B cell (primary cell): ENCODE measurements around the gene SYTL4. TPM values are rescaled to one million over a fixed set of nuclear protein-coding genes. Genes with fewer than 3 reads are reported as not detected.
A peak's percentile ranks its signal among the peaks of the same experiment; 100 is the strongest.

Experiments used
- ATAC-seq: fragments of 200-7000 bp; cut with Tn5 transposase; one replicate; pipeline ENCODE4 v1.10.0; 2021; ENCODE audit warnings: low read depth, mild to moderate bottlenecking, moderate number of reproducible peaks, moderate library complexity
- CTCF ChIA-PET: fragments of 350-600 bp; sonication (Branson Sonifier 250); formaldehyde crosslinking; loops from one replicate; lab custom pipeline; 2021; ENCODE audit warnings: antibody characterized with exemption, inconsistent platforms; lab: Charles Lee
- POLR2A ChIA-PET: fragments of 350-600 bp; sonication (Branson Sonifier 250); formaldehyde crosslinking; loops from one replicate; lab custom pipeline; 2021; ENCODE audit warnings: antibody characterized with exemption; lab: Charles Lee
- DNase-seq: peaks from one replicate; pipeline ENCODE4 v3.0.0; 2013
- H2AFZ ChIP-seq: 2 replicates; pipeline ENCODE4 v1.6.1; 2012; ENCODE audit warnings: mild to moderate bottlenecking, low read depth, low read length; ENCODE audit not compliant: insufficient read depth, poor library complexity, severe bottlenecking
- H3K27ac ChIP-seq, 2 donors: 1 replicate in 1 of 2; 2 replicates in 1 of 2; pipeline ENCODE4 v1.5.1; 2012 to 2013; ENCODE audit warnings: low read length in 2 of 2, mild to moderate bottlenecking in 2 of 2, moderate library complexity in 1 of 2
- H3K27me3 ChIP-seq, 4 experiments: fragments of 200-600 bp in 1 of 4; sonication (generic) in 1 of 4; replicated peaks in 1 of 4; 1 replicate in 2 of 4; 2 replicates in 2 of 4; pipeline versions ENCODE4 v1.6.1 to v1.7.0; 2013 to 2016; ENCODE audit warnings: low read length in 3 of 4, mild to moderate bottlenecking in 2 of 4, mixed read lengths in 1 of 4, moderate library complexity in 1 of 4; ENCODE audit not compliant: insufficient read depth in 4 of 4, control insufficient read depth in 3 of 4; ENCODE audit errors: control extremely low read depth in 1 of 4
- H3K36me3 ChIP-seq, 2 experiments: replicated peaks in 1 of 2; 1 replicate in 1 of 2; 2 replicates in 1 of 2; pipeline versions ENCODE4 v1.6.1 to v1.7.1; 2013; ENCODE audit warnings: low read length in 1 of 2; ENCODE audit not compliant: insufficient read depth in 2 of 2, control insufficient read depth in 1 of 2; ENCODE audit errors: control extremely low read depth in 1 of 2, extremely low read depth in 1 of 2
- H3K4me1 ChIP-seq, 2 donors: fragments of 200-600 bp in 1 of 2; sonication (generic) in 1 of 2; 1 replicate in 1 of 2; 2 replicates in 1 of 2; pipeline versions ENCODE4 v1.5.1 to v1.6.1; 2013 to 2017; ENCODE audit warnings: low read length in 2 of 2; ENCODE audit not compliant: control insufficient read depth in 2 of 2, insufficient read depth in 2 of 2
- H3K4me2 ChIP-seq: replicated peaks from 2 replicates; pipeline ENCODE3; 2012; ENCODE audit warnings: mild to moderate bottlenecking, low read depth, low read length; ENCODE audit not compliant: poor library complexity, severe bottlenecking
- H3K4me3 ChIP-seq, 5 experiments: fragments of 200-600 bp in 1 of 5; sonication (generic) in 1 of 5; 1 replicate in 3 of 5; 2 replicates in 2 of 5; pipeline versions ENCODE4 v1.5.1 to v1.7.0; 2011 to 2016; ENCODE audit warnings: low read length in 4 of 5, mild to moderate bottlenecking in 4 of 5, low read depth in 2 of 5, control low read depth in 1 of 5, moderate library complexity in 1 of 5; ENCODE audit not compliant: insufficient read depth in 1 of 5; ENCODE audit errors: control extremely low read depth in 1 of 5, extremely low read depth in 1 of 5
- H3K79me2 ChIP-seq: fragments of 200-600 bp; sonication (generic); one replicate; pipeline ENCODE4 v1.6.0; 2016; ENCODE audit warnings: low read length; ENCODE audit not compliant: control insufficient read depth, insufficient read depth
- H3K9ac ChIP-seq: fragments of 200-600 bp; sonication (generic); 2 replicates; pipeline ENCODE4 v1.6.1; 2017; ENCODE audit warnings: mild to moderate bottlenecking, low read length, moderate library complexity
- H3K9me3 ChIP-seq, 3 donors: one replicate each; pipeline versions ENCODE4 v1.6.1 to v1.7.1; 2013; ENCODE audit warnings: low read length in 2 of 3; ENCODE audit not compliant: control insufficient read depth in 2 of 3, insufficient read depth in 1 of 3; ENCODE audit errors: control extremely low read depth in 1 of 3
- H4K20me1 ChIP-seq: 2 replicates; pipeline ENCODE4 v1.6.0; 2012; ENCODE audit warnings: mild to moderate bottlenecking, low read length; ENCODE audit not compliant: insufficient read depth, control insufficient read depth, poor library complexity, severe bottlenecking
- H3K27ac Mint-ChIP-seq: one replicate; pipeline ENCODE4 v1.8.0; 2021; ENCODE audit warnings: mixed read lengths
- H3K27me3 Mint-ChIP-seq: one replicate; pipeline ENCODE4 v1.8.0; 2021; ENCODE audit warnings: mixed read lengths
- H3K4me1 Mint-ChIP-seq: one replicate; pipeline ENCODE4 v1.8.0; 2021; ENCODE audit warnings: mixed read lengths
- H3K4me3 Mint-ChIP-seq: one replicate; pipeline ENCODE4 v1.8.0; 2021; ENCODE audit warnings: mixed read lengths
- H3K9me3 Mint-ChIP-seq: one replicate; pipeline ENCODE4 v1.8.0; 2022; ENCODE audit warnings: mixed read lengths; ENCODE audit not compliant: insufficient read depth
- CTCF ChIP-seq: fragments of 200-600 bp; IDR thresholded peaks from one replicate; pipeline ENCODE4 v1.8.0; 2022; ENCODE audit warnings: antibody characterized with exemption, mild to moderate bottlenecking
- EZH2 ChIP-seq: IDR thresholded peaks from 2 replicates; pipeline ENCODE4 v1.6.1; 2012; ENCODE audit warnings: borderline replicate concordance, low read depth, mild to moderate bottlenecking, moderate library complexity, low read length; ENCODE audit not compliant: insufficient read depth, poor library complexity, severe bottlenecking
- WGBS: methylation state at CpG from one replicate; pipeline ENCODE4 v1.1.5; 2013; ENCODE audit warnings: missing lambda C conversion rate; ENCODE audit not compliant: insufficient coverage; 5-methylcytosine and 5-hydroxymethylcytosine counted together
- intact Hi-C: fragments of 100-400 bp; cut with micrococcal nuclease; formaldehyde crosslinking; loops from one replicate; pipeline ENCODE4 v1.10.0; 2022
- polyA plus RNA-seq: library from polyadenylated mRNA; depleted of rRNA; stranded (reverse); fragments of >200 nt; gene quantifications from 2 replicates; pipeline ENCODE4 v1.2.3, GENCODE V29; 2012
- total RNA-seq, 2 donors: library from RNA; stranded (reverse); fragments of 120-200 nt in 1 of 2; gene quantifications; 1 replicate in 1 of 2; 2 replicates in 1 of 2; pipeline versions ENCODE4 v1.2.3 to v1.2.4, GENCODE V29; 2013 to 2022

SYTL4 gene
- total and polyA plus RNA-seq, 2 donors (not counting 1 experiment from before 2014, with no cell fraction given) = 0.16 TPM; not detected in 1

GRCh38 chrX:100685284-100685996, 46.5 kb downstream of the SYTL4 start:
- H3K4me1 ChIP-seq = peaks cover 28 to 30% of the 10 kb centered on the region in 2 donors
- no peak overlapping the region for H3K27ac ChIP-seq
- no peaks in the 10 kb centered on the region for H3K36me3 ChIP-seq
- H3K4me3 ChIP-seq = no peak overlapping the region
- no peak overlapping the region for H3K9ac ChIP-seq
- ATAC-seq = peak; percentile 72
- no peaks in the 10 kb centered on the region for H3K79me2 ChIP-seq
- no peaks in the 10 kb centered on the region for H3K9me3 ChIP-seq
- ChIA-PET POLR2A (no interaction called here), CTCF (interaction anchor here (0.6 to 7.4 kb wide), 6 partner anchors 12 to 174 kb away, joined by 3 to 171 read pairs (median 5); no protein-coding TSS in a partner anchor)
- Mint-ChIP-seq H3K4me3 (peak overlapping the region; percentile 32), H3K27ac (no peak overlapping the region), H3K4me1 (peaks cover 34% of the 10 kb centered on the region), H3K27me3 (no peaks in the 10 kb centered on the region), H3K9me3 (no peaks in the 10 kb centered on the region)
- no CpG with 5 or more reads among the region's 5 CpGs for WGBS
- H3K27me3 ChIP-seq = no peaks in the 10 kb centered on the region
- H2AFZ ChIP-seq = no peak overlapping the region
- peak; percentile 78 for TF ChIP-seq CTCF
- no peak for TF ChIP-seq EZH2
- H3K4me2 ChIP-seq = no peak overlapping the region
- intact Hi-C loops = loop anchor here (1.0 kb wide), 2 partner anchors 83 to 173 kb away; no protein-coding TSS in a partner anchor
- DNase-seq = peak; percentile 81
- H4K20me1 ChIP-seq = no peaks in the 10 kb centered on the region

DNA sequence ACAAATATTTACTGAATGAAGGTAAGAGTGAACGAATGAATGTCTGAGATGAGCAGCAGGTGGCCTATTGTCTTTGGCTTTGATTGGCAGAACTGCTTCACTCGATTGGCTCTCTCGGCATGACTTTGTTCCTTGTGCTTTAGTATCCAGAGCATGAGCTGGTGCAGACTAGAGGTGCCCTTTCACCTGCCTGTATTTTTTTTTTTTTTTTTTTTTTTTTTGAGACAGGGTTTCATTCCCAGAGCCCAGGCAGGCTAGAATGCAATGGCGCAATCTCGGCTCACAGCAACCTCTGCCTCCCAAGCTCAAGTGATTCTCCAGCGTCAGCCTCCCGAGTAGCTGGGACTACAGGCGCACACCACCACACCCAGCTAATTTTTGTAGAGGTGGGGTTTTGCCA, 49.0 kb downstream of the SYTL4 start:
- peaks cover 23 to 28% of the 10 kb centered on the region in 2 donors for H3K4me1 ChIP-seq
- H4K20me1 ChIP-seq = no peaks in the 10 kb centered on the region
- no peaks in the 10 kb centered on the region for H3K36me3 ChIP-seq
- Mint-ChIP-seq H3K27me3 (no peaks in the 10 kb centered on the region), H3K9me3 (no peaks in the 10 kb centered on the region), H3K27ac (no peak overlapping the region), H3K4me1 (peaks cover 30% of the 10 kb centered on the region), H3K4me3 (no peak overlapping the region)
- ATAC-seq (no peak), DNase-seq (no peak)
- no peak overlapping the region for H3K4me3 ChIP-seq
- no peaks in the 10 kb centered on the region for H3K27me3 ChIP-seq
- H3K27ac ChIP-seq = no peak overlapping the region
- no peak overlapping the region for H3K4me2 ChIP-seq
- H3K79me2 ChIP-seq = no peaks in the 10 kb centered on the region
- POLR2A ChIA-PET = no interaction called here
- TF ChIP-seq CTCF (no peak), EZH2 (no peak)
- H3K9me3 ChIP-seq = no peaks in the 10 kb centered on the region
- WGBS = no CpG with 5 or more reads among the region's 8 CpGs
- intact Hi-C loops = no loop called here
- CTCF ChIA-PET = interaction anchor here (6.8 to 7.4 kb wide), 2 partner anchors 10 to 84 kb away, joined by 53 to 171 read pairs; no protein-coding TSS in a partner anchor
- H3K9ac ChIP-seq = no peak overlapping the region
- H2AFZ ChIP-seq = no peak overlapping the region
